Activated CD4-positive, alpha-beta T cell treated with anti-CD3 and anti-CD28 coated beads, Interleukin-10, Interleukin-2, amounts not matched to agents 100 ng/mL and 50 ng/mL, durations not matched to agents 16 hours and 8 hours (primary cell): ENCODE results near the gene PAQR5.
"Not testable (repeated sequence)": the region's sequence is repeated elsewhere in the genome, so short reads cannot be mapped to it uniquely, and the experiment has no call there.

ENCODE experiments used
- DNase-seq: peaks from one replicate; pipeline ENCODE4 v3.0.0-alpha.2; 2020

Gene PAQR5

DNA sequence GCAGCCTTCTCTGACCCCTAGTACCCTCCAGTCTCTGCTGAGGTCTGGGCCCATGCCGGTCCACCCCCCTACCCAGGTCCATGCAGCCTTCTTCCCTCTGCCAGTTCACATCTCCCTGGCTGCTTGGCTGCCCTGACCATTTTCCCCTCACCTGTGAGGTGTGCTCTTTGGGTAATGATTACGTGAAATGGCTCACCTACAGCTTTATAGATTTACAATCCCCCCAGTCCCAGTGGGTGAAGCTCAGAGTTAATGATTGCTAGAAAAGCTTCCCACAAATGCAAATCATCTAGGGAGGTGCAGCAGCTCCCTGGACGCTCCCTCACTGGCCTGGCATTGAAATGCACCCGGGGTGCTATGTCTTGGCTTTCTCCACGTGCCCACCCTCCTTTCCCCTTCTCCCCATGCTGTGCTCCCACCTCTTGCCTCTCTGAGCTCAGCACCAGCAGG is 18.7 kb downstream of the PAQR5 start:
- DNase-seq: no peak

DNA sequence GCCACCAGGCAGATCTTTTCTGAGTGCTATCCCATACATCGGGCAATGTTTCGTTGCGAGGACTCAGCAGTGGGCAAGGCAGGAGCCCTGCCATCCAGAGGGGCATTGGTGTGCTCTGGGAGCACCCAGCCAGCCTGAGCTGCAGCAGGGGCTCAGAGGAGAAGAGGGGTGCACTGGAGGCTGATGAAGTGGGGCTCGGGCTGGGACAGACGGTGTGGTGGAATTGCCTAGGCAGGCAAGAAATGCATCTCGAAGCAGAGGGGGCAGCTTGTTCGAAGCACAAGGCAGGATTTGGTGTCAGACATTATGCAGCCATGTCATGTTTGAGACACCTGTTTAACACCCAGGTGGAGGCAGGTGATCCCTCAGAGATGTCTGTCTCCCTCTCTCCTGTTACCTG is 19.3 kb downstream of the PAQR5 start:
- no peak for DNase-seq

DNA sequence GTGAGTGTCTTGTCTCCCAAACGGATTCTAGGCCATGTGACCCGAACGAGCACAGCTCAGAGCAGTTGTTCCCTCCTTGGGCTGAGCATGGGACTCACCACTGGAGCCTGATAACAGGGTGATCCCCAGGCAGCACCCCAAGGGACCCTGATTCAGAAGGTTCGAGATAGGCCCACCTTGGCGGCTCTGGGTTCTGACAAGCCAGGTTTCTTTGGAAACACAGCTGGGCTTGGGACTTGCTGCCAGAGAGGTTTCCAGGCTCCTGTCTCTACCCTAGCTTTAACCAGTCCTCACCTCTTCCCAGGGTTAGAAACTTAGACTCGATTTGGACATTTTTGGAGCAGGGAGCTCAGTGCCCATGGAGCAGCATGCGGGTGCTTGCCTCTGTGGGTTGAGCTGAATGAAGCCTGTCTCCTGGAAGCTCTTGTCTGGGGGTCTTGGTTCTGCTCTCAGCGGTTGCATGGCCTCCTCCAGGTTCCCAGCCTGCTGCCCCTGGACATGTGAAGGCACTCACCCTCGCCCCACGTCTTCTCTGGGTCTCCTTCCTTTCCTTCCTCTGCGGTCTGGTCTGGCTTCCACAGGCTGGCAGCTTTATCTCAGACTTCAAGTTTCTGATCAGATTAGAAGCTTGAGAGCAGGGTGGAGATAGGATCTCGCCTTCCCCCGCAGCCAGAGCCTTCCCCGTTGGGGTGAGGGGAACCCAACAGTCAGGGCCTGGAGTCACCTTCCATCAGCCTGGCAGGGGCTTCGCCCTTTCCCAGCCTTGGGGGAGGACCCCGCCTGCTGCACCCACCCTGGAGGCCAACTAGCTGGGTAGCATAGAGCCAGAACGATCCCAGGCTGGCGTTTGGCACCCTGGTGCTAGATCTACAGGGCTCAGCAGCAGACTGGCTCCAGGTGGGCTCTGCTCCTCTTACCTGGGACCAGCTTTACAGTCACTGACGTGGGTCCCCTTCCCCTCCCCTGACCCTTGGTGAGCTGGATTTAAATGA is 21.0 kb downstream of the PAQR5 start:
- peak; percentile 22 for DNase-seq

DNA sequence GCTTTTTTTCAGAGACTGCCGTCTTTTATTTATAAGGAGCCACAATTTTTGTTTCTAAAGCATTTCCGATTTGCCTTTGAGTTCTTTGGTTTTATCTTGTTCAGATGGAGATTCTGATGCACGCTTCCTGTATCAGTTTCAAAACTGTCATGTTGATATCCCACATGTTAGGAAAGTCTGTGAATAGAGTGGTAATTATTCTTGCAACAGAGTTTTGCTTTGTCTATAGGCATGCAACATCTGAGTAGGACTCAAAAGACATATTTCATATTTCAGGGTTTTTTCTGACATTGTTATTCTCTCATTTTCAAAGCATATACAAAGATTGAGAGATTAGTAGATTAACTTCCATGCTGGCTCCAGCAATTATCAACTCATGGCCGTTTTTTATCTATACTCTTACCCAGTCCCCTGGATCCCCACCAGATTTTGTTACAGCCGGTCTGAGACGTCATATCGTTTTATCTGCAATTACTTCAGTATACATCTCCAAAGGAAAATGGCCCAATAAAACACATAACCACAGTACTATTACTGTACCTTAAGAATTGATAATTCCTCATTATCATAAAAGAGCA is 22.4 kb downstream of the PAQR5 start:
- DNase-seq: peak; percentile 66

DNA sequence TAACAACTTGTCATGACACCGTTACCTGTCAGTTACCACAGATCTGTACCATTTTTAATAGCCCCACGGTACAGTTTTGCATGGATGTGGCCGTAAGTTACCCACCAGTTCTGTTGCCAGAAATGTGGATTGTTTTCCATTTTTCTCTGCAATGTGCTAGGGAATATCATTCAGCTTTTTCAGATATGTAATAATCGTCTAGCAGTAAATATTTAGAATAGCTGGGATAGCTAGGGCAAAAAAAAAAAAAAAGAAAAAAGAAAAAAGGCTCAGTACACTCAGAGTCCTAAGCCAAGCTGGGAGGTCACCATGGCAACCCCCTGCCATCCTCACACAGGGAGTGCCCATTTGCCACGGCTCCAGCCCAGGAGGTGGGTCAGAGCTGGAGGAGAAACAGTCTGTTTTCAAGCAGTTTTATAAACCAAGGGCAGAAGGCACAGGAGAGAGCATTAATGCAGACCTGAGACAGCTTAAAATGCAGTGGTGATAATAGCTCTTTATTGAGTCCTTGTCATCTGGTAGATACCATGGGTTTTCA is 25.2 kb downstream of the PAQR5 start:
- DNase-seq: no peak

DNA sequence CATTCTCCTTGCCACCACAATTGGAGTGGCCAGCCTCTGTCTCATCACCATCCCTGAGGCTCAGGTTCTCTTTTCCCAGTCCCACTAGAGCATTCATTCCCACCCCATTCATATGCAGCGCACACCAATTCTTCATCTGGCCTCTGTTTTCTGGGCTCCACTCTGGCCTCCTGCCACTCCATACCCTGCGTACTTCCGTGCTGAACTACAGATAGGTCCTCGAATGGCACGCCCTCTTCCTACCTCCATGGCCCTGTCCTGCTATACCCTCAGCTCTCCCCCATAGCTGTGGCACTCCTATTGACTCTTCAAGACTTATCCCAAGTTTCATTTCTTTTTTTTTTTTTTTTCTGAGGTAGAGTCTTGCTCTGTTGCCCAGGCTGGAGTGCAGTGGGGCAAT is 25.9 kb downstream of the PAQR5 start:
- DNase-seq: no peak

DNA sequence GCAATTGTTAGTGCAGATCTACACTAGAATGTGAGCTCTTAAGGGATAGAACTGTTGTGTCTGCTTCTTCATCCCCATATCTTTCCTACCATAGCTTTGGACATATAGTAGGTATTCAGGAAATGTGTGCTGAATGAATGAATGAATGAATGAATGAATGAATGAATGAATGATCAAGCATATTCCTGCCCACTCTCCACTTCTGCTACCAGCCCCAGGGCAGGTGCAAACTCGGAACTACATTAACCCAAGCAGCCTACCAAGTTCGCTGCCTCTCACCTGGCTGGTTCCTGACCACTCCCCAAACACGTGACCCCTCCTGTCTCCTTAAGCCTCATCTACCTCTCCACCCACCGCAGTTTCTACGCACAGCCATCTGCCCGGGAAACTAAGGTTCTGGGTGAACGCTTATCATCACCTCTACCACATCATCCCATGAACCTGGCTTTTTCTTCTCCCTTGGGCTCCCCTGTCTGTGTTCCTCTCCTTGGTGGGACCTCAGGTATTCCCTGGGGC is 26.8 kb downstream of the PAQR5 start:
- no peak for DNase-seq

DNA sequence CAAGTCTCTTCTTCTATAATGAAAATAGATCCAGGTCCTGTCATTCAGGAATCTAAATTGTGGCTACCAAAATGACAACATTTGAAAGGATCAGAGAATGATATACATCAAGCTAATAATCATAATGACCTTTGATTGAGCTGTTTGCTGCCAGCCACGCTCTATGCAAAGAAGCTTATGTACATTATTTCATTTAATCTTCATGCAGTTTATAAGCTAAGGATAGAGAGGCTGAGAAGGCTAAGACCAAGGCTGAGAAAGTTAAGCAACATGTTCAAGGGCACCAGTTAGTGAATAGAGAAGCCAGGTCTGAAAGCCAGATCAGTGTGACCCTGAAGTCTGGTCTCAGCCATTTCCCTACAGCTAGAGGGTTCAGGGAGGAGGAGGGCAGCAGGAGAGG is 29.4 kb downstream of the PAQR5 start:
- DNase-seq: no peak

DNA sequence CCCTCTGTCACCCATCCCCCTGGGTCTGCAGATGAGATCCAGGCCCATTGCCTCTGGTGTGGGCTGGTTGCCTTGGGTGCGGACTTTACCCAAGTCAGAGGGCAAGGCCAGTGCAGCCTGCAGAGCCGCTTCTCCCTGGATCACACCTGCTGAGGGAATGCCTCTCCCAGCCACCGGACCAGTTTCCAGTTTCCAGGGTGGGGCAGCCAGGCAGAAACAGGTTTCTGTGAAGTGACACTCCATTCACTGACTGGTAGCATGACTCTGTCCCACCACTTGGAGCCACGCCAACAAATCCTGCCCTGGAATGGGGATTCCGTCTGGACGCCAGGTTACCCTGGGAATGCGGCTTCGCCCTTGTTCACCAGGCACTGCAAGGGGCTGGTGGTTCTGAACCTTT is 30.0 kb downstream of the PAQR5 start:
- DNase-seq: no peak

DNA sequence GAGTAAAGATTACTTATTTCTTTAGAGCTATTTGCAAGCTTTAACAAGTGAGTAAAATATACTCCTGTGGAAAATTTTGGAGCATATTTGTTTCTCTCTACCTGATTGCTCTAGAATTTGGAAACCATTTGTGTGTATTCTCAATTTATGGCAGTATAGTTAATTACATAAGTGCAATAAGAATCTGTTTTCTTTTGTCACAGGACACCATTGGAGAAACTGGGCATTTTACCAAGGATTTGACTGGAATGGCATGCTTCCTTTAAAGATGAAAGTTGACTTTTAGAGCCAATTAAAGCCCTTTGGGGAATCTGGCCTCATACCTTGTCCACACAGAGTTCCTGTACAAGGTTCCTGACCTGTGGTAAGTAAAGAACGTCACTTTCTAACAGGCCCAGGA is 38.4 kb downstream of the PAQR5 start:
- no peak for DNase-seq

DNA sequence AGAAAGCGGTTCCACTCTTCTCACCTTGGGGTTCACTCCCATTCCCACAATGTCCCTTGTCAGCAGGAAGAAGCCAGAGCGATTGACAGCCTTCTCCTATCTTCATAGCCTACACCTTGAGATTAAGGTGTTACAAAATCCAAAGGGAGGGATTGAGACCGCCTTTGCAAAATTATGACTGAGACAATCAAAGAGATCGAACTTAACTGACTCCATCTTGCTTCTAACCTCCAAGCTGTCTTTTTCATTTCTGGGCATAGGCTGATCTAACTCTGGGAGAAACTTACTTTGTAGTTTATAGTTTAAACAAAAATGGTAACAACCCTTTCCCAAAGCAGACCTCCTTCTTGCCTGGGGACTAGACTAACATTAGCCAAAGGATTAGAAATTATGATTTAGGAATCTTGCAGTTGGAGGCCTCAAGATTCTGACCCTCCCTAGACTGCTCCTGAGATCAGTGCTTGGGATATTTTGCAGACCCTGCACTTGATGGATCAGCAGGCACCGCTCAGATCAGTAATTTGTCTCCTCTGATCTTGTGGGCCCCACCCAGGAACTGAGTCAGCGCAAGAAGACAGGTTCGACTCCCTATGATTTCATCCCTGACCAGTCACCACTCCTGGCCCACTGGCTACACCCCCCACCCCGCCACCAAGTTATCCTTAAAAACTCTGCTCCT is 40.0 kb downstream of the PAQR5 start:
- DNase-seq: no peak

DNA sequence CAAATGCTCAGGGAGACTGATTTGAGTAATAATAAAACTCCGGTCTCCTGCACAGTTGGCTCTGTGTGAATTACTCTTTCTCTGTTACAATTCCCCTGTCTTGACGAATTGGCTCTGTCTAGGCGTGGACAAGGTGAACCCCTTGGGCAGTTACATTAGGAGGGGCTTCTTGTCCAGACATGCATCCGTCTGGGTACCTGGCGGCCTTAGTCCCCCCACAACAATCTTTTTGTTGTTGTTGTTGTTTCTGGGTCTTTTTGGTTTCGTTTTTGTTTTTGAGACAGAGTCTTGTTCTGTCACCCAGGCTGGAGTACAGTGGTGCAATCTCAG is 40.5 kb downstream of the PAQR5 start:
- DNase-seq: not testable (repeated sequence)

DNA sequence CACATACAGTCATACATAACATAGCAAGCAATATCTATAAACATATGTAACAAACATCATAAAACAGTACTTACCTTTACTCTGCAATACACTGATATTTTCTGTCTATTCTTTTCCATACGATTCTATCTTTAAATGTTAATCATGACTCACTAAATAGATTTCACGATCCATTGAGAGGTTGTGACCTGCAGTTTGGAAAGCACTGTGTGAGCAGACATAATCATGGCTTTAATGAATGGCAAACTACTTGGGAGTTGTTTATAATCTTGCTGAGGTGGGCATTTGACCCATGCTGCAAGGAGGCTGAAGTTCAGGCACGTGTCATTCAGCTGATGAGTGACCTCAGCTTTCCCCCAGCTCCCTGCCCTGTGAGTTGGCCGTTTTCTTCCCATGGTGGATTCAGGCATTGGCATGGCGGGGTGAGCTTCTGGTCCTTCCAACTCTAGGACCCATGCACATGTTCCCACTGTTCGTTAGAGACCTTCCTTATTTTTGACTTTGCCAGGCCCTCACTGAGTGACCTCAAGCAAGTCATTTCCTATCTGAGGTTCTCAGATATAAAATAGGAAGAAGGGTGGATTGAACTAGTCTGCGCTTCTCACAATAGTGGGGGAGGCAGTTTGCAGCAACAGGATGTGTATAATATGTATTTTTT is 41.7 kb downstream of the PAQR5 start:
- DNase-seq: no peak

DNA sequence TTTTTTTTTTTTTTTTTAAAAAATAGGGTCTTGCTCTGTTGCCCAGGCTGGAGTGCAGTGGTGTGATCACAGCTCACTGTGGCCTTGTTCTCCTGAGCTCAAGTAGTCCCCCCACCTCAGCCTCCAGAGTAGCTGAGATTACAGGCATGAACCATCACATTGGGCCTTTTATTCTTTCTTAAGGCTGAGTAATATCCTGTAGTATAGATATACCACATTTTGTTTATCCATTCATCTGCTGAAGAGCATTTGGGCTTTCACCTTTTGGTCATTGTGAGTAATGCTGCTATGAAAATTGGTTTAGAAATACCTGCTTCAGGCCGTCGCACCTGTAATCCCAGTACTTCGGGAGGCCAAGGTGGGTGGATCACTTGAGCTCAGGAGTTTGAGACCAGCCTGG is 42.6 kb downstream of the PAQR5 start:
- DNase-seq: no peak

DNA sequence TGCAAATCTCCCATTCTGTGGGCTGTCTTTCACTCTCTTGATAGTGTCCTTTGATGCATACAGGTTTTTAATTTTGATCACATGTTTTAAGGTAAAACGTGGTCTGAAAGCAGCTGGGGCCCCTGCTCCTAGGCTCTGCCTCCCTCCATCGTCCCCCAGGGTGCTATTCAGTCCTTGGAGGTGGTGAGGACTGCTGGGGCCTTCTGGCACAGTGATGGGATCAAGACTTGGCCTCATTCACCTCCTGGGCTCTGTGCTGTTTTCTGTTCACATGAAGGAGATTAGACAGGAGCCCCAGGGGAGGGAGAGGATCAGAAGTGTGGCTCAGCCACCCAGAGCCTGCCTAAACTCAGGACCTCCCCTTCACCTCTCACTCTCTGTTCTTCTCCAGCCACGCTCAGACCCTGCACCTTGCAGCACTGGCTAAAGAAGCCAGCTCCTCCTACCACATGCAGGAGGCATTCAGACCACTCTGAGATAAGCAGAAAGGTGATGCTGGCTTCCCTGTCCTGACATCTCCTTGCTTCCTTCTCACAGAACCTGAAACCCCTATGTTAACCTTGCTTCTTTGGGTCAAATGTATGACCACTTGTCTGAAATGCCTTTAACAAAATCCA is 43.9 kb downstream of the PAQR5 start:
- DNase-seq: no peak

DNA sequence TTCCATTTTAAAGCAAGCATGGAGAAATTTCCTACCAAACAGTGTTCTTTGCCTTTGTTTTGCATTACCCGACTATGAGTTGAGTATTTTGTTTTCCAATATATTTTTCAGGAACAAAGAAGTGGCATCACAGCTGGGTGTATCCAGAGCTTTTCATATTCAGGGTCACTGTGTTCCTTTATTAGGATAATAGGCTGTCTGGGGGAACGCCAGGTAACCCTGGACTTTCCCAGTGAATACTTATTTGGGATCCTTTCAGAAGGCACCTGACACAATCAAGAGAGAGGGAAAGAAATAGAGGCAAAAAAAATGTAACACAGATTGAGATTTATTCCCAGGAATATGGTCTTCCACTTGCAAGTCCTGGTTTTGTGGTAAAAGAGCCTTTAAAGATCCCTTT is 44.4 kb downstream of the PAQR5 start:
- DNase-seq: no peak

DNA sequence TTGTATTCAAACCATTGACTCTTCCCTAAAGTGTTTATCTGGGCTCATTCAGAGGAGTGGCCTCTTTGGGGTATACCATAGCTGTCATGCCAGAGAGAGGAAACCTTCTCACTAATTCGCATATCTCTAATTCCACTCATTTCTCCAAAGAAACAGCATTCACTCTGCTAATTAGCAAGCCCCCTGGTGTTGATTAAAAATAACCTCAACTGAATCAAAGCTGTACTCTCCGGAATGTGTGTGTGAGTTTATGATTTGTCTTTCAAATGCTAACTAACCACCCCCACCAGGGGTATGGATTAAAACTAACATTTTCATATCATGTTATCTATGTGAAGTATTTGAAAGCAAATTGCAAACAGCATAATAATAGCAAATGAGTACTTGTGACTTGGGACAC is 45.5 kb downstream of the PAQR5 start:
- no peak for DNase-seq

DNA sequence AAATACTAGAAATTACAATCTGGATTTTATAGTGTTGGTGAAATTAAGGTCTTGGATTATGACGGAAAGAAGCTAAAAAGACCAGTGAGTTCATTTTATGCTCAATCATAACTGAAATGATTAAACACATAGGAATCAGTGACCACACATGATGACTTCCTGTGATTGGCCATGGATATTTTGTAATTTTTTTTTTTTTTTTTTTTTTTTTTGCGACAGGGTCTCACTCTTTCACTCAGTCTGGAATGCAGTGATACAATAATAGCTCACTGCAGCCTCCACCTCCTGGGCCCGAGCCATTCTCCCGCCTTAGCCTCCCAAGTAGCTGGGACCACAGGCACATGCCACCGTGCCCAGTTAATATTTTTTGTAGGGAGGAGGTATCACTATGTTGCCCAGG is 47.4 kb downstream of the PAQR5 start:
- DNase-seq: no peak

DNA sequence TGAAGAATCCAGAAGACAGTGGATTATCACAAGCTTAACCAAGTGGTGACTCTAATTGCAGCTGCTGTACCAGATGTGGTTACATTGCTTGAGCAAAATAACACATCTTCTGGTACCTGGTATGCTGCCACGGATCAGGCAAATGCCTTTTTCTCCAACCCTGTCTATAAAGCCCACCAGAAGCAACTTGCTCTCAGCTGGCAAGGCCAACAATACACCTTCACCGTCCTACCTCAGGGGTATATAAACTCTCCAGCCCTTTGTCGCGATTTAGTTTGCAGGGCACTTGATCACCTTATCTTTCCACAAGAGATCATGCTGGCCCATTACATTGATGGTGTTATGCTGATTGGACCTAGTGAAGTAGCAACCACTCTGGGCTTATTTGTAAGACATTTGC is 52.6 kb downstream of the PAQR5 start:
- DNase-seq: no peak

DNA sequence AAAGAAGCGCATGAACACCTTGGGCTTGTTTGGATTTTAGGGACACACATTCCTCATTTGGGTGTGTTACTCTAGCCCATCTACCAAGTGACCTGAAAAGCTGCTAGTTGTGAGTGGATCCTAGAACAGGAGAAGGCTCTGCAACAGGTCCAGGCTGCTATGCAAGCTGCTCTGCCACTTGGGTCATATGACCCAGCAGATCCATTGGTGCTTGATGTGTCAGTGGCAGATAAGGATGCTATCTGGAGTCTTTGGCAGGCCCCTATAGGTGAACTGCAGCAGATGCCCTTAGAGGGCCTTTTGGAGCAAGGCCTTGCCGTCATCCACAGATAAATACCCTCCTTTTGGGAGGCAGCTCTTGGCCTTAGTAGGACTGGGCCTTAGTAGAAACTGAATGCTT is 53.2 kb downstream of the PAQR5 start:
- no peak for DNase-seq

DNA sequence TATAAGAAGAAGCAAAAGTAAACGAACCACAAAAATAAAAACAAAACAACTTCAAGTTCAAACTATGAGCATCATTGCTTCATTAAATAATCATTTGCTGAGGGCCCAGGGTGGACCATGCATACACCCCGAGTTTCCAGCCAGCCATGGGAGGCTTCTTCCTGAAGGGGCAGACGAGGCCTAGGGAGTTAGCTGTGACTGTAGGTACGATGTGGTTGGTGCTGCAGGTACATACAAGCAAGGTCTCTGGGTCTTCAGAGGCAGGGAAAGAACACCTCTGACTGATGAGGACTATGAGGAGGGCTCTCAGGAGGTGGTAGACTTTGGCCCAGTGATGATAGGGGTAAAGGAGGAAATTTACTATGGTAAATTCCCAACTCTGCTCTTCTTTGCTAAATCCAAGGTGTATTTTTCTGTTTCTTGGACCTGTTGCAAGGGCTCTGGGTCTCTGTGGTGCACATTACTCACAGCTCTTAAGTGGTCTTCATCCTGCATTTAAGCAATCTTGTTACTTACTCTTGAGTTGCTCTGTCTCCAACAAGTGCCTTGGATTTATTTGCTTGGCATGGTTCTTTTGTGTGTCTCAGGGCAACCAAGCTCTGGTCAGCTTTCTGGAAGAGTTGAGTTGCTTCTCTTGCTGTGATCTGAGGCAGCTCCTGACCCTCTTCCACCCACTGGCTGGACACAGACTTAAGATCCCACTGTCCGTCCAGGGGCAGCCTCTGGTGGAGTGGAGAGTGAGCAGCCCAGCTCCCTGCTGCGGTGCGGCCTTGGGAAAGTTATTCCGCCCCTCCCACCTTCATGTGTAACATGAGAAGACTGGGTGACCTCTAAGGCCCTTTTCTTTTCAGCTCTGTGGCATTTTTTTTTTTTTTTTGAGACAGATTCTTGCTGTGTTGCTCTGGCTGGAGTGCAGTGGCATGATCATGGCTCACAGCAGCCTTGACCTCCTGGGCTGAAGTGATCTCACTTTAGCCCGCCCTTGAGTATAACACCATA is 59.4 kb downstream of the PAQR5 start:
- DNase-seq: no peak
